EH (cell line): ENCODE measurements around the gene WASF3.
A peak's percentile ranks its signal among the peaks of the same experiment; 100 is the strongest.

Source experiments
- DNase-seq: peaks from one replicate; pipeline ENCODE4 v3.0.0-alpha.2; 2015; ENCODE audit warnings: low read depth

Gene WASF3

DNA sequence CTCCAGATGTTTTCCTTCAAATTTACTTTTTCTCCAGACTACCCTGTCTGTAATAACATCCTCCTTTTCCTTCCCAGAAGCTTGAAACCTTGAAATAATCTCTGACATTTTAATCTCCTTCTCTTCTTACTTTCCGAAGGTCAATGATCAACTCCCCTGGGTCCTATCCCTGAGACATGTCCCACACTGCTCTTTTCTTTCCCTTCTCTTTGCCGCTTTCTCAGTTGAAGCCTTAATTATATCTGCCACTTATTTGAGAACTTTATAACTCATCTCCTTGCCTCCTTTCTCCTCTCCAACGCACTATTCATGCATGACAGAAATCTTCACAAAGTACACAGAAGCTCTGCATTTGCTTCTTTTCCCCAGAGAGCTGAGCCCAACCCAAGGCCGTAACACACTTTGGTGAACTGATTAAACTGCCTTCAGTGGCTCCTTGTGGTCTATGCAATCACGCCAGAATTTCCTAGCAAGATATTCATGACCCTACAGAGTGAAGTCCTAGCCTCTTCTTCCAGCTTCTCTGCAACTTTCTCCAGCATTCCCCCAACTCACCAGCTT is 9.2 kb upstream of the WASF3 start:
- no peak for DNase-seq

DNA sequence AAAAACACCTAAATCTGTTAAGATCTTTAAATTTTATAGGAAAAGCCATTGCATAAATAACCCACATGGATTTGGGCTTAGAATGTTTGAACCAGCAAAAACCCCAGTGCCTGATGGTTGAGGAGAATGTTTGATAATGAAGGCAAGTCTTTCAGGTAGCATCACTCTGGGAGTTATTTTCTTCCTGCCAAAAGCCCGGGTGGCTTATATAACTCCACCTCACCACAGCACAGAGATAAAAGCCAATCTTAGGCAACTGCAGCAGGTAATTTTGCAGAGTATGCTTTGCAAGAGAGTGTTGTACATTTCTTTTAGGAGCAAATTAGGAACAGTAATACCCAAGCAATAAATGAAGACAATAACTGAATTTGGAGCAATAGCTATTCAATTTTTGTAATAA is 7.8 kb upstream of the WASF3 start:
- no peak for DNase-seq

DNA sequence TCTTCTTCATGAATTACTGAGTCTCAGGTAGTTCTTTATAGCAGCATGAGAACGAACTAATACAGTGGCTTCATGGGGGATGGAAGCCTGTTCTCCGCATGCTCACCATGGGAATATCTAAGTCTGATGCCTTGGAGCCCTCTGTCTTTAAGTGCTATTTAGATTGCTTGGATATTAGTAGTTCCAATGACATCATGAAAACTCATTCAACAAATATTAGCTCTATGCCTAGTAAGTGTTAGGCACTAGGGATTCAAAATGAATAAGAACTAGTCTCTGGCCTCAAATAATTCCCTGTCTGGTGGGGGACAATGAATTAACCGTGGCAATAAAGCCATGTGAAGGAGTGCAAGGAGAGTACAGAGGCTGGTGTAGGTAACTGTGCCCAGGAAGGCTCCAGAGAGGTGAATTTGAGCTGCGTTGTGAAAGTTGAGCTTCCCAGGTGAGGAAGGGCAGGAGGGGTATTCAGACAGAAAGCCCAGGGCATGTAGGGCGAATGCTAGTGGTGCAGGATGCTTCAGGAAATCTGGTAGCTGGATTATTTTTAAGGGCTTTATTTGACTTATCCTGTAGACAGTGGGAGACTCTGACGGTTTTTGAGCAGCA is 6.1 kb upstream of the WASF3 start:
- DNase-seq: no peak

DNA sequence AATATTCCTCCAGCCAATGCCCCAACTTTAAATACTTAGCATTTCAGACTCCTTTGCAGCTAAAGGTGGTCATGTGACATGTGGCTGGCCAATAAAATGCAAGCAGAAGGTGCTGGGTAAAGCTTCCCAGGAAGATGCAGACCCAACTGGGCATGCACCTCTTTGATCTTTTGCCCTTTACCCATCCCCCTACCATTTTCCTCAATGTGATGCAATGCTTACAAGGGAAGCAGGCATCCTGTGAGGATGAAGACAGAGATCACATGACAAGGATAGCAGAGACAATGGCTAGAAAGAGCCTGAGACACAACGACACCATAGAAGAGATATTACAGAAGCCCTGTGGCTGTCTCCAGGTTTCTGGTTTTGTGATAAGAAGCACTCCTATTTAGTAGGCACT is 2.1 kb upstream of the WASF3 start:
- no peak for DNase-seq

DNA sequence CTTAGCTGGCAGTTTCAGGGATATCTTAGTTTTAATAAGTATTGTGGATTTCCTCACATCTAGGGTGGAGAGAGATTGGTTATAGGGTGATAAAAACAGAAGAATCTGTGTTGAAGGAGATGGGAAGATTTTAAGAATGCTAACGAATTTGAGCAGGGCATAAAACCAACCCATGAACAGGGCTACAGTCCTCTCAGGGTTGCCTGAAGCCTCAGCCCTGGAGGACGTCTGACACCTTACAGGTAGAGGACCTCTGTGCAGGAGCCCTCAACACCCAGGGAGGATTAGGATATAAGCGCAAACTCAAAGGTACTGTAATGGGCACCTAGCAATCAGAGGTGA is 461 bp upstream of the WASF3 start:
- DNase-seq: no peak

DNA sequence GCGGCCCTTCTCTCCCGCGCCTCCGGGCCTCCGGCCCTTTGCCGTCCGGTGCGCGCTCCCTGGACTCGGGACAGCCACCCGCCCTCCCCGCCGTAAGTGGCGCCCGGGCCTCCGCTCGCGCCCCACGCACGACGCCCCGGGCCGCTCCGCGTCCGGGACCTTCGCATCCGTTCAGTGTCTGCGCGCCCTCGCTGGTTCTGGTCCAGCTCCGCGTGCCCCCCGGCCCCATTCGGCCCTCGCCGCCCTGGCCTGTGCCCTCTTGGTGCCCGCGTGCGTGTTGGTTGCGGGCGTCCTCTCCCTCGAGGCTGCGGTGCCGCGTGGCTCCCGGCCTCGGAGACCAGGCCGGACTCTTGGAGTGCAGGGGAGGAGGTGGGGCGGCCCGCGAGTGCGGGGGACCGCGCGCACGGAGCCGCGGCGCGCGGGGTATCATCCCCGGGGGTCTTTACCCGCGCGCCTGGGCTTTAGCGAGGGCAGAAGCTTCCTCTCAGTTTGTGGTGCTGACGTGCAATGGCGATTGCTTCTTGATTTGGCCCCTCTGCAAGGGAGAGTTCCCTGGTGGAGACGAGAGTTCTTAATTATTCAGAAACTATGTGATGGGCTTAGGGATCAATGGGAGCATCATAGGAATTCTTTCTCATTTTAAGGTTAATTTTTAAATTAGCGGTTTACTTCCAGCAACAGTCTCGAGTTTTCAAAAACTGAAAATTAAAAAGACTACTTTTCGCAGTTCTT is 757 bp downstream of the WASF3 start:
- DNase-seq: peak; percentile 29

DNA sequence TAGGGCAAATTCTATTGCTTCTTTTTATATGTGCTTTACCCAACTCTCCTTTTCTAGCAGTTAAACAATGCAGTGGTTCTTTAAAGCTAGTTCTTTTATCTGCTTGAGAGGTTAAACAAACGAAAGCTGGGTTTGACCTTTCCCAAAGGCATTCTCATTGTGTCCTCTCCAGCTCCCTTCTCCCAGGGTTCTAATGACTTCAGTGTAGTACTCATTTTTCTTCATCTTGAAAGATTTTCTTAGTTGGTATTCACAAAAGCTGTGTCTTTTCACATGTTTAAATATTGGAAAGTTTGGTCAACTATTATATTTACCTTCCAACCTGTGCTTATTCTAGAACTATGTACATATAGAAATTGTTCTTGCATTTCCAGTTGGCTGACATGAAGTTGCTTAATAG is 1.5 kb downstream of the WASF3 start:
- DNase-seq: peak; percentile 18

DNA sequence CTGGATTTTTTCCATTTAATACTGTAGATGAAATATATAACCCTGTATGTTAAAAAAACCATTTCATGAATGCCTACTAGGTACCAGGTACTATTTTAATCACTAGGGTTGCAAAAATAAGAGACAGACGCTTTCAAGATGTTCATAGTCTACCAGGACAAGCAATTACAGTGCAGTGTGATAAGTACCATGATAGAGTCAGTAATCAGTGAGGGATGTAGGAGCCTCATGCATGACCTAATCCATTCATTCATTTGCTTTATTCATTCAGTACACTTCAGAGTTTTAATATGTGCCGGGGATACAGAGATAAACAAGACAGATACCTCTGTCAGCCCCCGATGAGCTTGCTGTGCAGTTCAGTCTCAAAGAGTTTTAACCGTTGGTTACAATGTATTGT is 3.0 kb downstream of the WASF3 start:
- DNase-seq: no peak

DNA sequence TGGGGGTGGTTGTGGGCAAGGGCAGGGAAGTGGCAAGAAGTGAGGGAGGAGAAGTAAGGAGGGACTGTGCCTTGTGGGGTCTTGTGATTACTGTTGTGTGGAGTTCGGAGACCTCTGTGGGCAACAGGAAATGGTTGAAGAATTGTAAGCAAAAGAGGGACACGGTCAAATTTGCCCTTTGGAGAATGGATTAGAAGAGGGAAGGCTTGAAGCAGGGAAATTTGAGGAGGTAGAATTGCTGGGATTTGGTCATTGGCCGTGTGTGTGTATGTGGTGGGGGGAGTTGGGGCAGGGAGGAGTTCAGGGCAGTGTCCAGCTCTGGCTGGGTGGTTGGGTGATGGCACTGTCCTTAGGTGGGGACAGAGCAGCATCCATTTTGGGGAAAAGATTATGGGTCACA is 3.6 kb downstream of the WASF3 start:
- no peak for DNase-seq

DNA sequence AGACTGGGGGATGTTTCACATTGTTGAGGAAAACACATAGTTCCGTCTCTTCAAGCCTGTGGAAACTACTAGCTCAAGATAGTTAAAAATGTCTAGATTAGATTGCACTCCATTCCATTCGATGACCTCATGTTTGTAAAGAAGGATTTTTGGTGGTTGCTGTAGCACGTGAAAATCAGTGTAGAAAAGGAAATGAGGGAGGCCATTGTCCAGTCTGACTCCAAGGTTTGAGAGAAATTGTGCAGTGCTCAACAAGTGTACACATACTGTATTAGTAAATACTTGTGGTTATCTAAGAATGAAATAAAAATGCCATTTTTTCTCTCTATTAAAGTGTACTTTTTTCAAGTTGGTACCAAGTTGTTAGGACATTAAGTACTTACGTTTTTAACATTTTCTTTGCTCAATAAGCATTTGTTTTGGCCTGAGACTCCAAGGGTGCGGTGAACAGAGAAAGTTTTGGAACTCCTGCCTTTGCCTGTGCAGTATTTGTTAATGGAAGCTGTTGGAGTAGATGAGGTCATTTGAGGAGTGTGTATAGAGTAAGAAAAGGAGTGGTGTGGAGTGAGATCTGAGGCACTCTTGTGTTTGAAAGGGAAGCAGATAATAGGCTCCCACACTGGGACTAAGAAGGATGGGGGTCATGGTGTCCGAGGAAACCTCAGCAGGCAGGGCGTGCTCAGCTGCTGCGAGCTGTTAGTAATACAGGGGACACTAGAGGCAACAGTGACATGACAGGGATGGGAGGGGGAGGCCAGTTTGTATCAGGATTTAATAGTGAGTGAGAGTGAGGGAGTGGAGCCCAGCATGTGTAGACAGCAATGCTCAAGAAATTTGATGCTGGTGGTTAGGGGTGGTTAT is 4.4 kb downstream of the WASF3 start:
- DNase-seq: peak; percentile 91

DNA sequence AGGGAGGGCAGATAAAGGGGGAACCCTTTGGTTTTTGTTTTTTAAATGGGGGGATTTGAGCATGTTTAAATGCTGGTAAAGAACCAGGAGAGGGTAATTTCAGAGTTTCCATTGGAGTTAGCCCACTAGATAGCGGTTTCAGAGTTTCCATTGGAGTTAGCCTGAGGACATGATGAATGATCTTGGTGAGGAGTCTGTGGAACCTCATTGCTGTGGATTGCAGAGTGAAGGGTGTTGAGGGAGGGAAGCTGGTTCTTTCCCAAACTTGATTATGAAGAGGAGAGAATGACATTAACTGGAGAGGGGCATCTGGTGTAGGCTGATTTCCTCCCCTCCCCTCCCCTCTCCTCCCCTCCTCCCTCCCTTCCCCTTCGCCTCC is 5.0 kb downstream of the WASF3 start:
- no peak for DNase-seq

DNA sequence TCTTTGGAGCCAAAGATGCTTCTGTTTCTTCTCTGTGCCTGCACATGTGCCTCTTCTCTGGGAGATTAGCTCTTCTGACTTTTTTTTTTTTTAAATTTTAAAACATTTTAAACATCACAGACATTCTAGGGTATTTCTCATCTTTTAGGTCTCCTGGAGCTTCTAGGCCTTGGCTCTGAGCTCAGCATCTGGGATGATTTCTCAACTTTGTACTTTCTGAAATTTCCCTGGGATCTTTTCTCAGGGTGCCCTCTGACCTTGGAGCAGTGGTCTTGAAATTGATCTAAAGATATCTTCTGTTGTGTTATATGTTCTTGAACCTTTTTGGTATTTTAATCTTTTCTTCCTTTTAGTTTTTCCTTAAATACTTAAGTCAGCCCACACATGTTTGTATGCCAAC is 6.2 kb downstream of the WASF3 start:
- DNase-seq: no peak

DNA sequence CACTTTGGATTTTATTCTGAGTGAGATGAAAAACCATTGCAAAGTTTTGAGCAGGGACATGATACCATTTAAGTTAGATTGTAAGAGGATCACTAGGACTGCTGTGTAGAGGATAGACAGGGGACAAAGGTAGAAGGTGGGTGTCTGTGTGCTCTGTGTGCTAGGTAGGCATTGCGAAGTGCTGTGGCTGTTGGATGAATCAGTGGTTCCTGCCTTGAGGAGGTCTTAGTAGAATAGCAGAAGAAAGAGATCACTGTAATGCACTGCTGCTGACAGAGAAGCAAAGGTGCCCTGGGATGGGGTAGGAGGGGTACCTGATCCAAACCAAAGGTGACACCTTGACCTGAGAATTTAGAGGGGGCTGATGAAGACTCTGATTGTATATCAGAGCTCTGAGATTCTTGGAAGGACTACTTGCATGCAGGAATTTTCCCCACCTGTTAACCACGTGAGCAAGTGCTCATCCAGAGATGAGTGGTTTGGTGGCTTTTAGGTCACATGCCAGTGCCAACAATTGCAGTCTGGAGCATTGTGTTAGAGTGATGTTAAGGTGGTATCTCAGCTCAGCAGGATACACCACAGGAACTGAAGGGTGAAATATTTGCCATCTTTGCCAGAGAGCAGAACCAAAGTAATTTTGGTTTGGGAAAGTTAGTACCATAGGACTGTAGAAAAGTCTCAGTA is 10.8 kb downstream of the WASF3 start:
- DNase-seq: no peak

DNA sequence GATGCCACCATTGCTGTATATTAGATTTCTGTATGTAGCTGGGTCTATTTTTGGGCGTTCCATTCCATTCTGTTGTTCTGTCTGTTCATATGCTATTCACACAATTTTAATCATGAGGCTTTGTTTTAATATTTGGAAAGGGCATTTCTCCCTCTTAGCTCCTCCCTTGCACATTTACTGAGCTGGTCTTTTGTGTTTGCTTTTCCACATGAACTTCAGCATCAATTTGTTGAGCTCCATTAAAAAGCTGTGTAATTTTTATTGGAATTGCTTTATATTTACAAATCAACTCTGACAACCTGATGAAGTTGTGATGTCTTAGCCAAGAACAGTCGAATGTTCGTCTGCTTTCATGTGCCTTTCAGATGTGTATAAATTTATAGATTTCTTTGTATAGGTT is 14.0 kb downstream of the WASF3 start:
- DNase-seq: no peak

DNA sequence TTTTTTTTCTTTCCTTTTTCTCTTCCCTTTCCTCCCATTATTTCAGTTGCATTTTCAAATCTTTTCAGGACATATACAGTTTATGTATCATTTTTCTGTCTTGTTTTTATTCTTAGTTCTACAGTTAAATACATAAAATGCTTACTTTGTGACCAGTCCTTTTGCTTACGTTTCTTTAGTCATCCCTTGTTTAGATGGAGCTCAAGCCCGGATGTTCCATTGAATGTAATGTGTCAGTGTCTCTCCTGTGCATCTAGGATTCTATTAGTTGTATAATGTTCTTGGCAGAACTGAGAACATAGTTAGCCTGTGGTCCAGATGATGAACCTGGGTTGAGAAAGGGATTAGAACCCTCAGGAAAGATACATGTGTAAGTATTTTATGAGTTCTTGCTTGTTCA is 17.8 kb downstream of the WASF3 start:
- no peak for DNase-seq

DNA sequence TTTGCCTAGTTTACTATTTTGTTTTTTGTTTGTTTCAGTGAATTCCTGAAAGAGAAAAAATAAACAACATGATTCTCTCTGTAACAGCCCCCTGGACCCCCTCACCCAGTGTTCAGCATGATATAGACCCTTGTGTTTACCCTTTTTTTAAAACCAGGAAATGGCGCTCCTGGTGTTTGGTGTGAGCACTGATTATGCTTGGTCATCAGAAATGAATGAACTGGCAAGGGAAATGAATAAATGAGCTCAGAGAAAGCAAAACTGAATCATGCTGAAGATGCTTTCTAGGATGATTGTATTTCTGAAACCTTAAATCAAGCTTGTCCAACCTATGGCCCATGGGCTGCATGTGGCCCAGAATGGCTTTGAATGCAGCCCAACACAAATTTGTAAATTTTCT is 22.1 kb downstream of the WASF3 start:
- DNase-seq: no peak

DNA sequence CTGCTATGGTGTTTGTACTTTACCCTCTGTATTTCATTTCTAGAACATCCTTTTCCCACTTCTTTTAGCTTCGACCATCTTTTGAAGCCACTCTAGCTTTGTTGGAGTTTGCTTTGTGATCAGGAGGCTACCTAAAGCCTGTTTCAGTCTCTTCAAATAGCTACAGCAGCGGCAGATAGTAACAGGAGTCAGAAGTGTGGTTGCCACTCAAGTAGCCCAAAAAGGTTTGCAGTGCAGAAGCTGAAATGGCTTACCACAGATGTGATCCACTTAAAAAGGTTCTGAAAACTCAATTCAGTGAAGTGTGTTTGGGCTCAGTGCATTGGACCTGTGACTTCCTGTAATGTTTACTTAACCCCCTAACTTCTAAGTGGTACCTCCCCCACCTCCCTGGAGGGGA is 26.2 kb downstream of the WASF3 start:
- no peak for DNase-seq

DNA sequence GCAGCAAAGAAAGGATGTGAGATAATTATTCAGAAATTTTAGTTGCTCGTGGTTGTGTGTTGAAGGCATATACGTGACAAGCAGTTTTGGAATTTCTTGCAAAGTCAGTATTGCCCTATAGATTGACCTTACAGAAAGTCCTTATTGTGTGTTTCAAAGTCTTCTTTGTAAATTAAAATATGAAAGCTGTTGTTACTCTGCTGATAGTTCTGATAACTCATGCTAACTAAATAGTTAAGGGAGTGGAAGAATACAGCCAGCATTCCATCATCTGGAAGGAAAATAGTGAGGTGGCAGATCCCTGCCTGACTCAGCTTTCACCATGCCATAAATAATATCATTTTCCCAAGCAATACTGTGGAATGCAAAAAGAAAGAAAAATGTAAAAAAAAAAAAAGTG is 27.2 kb downstream of the WASF3 start:
- DNase-seq: peak; percentile 89

DNA sequence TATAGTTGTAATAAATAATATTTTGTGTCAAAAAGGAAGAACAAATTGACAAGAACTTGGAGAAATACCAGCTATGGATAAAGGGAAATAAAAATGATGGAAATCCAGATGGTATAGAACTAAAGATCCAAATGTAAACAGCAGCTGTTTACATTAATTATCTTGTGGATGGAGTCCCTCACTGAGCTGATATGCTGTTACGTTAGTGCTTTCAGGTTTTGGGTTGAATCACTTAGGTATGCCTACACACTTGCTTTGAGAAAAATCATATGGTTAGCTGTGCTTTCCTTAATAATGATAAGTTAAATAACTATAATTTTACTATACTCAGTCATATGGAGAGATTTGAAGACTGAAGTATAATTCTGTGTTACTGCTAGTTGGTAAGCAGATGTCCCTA is 27.7 kb downstream of the WASF3 start:
- no peak for DNase-seq

DNA sequence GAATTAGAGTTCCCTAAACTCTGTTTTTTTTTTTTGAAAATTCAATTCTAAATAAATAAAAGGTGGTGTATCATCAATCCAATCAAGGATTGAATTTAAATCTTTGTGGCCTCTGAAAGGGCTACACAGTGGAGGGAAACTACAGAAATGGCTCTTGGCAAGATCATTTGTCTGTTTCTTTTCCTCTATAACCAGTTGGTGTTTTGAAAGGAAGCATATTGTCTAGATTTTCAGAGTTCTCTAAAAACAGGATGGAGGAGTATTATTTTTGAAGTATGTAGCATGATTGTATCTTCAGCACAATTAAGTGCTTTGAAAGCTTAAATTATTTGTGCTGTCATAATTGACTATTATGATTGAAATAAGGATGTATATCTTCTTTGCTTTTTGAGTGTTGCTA is 29.8 kb downstream of the WASF3 start:
- no peak for DNase-seq

DNA sequence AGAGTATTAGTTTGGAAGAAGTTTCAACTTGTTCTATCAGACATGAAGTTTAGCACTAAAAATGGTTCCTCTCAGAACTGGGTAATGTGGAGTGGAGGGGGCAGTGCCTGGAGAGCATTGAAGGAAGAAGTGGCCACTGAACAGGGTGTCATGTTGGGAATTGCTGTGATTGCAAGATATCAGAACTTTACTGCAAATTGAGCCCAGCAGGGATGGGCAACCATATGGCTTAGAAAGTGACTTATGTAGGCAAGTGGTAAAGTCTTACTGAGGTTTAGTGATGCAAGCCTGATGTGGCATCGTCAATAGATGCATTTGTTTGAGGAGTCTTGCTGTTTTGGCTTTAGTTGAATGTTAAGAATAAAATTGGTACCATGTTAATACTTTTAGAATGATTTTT is 31.7 kb downstream of the WASF3 start:
- no peak for DNase-seq

DNA sequence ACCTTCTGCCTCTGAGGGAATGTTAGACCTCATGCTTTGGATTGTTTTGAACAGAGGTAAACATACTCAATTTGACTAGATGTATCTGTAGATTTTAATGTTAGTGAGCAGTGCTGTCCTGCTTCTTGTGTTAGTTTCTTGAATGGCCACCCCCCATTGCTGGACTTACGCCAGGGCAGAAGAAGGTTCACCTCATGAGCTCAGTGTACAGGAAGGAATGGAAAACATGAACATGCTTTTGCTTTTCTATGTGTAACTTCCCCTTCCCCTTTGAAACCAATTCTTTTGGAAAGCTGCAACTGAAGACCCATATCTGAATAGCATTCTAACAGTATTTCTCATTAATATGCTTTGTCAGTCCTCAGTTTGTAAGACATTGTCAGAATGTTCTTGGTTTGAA is 32.3 kb downstream of the WASF3 start:
- peak; percentile 39 for DNase-seq

DNA sequence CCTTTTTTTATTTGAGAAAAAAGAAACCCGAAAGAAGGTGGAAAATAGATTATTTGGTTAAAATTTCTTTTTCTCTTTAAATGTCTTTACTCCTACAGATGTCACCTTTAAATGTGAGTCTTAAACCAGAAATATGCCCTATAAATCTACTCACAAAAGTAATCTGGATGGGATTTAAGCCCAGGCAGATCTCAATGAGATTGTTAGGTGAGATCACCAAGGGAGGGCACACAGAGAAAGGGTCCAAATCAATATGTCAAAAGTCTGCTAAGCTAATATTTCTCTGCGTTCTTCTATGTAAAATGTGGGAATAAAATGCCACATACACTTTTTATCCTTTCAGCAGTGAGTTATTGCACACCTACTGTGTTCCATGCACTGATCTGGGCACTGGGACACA is 32.9 kb downstream of the WASF3 start:
- DNase-seq: no peak
